GM23338 (cell line): ENCODE data around the gene CYB5B. TPM values are rescaled to one million over a fixed set of nuclear protein-coding genes. Genes with fewer than 3 reads are reported as not detected.

ENCODE experiments used
- ATAC-seq: fragments of 200-7000 bp; cut with Tn5 transposase; 3 replicates; pipeline ENCODE4 v1.9.1; 2020
- DNase-seq: peaks from one replicate; pipeline ENCODE4 v3.0.0-alpha.2; 2015; ENCODE audit warnings: low spot score
- H2AFZ ChIP-seq: fragments of 200-600 bp; sonication (generic); 2 replicates; pipeline ENCODE4 v1.8.0; 2016; ENCODE audit warnings: antibody characterized with exemption, mild to moderate bottlenecking, moderate library complexity
- H3F3A ChIP-seq: fragments of 200-600 bp; sonication (generic); replicated peaks from 2 replicates; pipeline ENCODE4 v1.8.0; 2017; ENCODE audit warnings: antibody characterized with exemption, mixed run types, low read depth
- H3K27ac ChIP-seq: fragments of 200-600 bp; sonication (generic); 2 replicates; pipeline ENCODE4 v1.6.1; 2016; ENCODE audit warnings: low read depth
- H3K27me3 ChIP-seq: fragments of 200-600 bp; sonication (generic); 2 replicates; pipeline ENCODE4 v1.8.0; 2016; ENCODE audit warnings: mild to moderate bottlenecking, mixed run types, moderate library complexity; ENCODE audit not compliant: insufficient read depth
- H3K36me3 ChIP-seq: fragments of 200-600 bp; sonication (generic); 2 replicates; pipeline ENCODE4 v1.8.0; 2016; ENCODE audit warnings: mild to moderate bottlenecking; ENCODE audit not compliant: insufficient read depth
- H3K4me1 ChIP-seq: fragments of 200-600 bp; sonication (generic); 2 replicates; pipeline ENCODE4 v1.8.0; 2016; ENCODE audit warnings: mild to moderate bottlenecking, moderate library complexity; ENCODE audit not compliant: insufficient read depth
- H3K4me2 ChIP-seq: fragments of 200-600 bp; sonication (generic); 2 replicates; pipeline ENCODE4 v1.7.1; 2017; ENCODE audit warnings: mixed run types
- H3K4me3 ChIP-seq: fragments of 200-600 bp; sonication (generic); 2 replicates; pipeline ENCODE4 v1.6.1; 2016; ENCODE audit warnings: mixed run types
- H3K79me2 ChIP-seq: fragments of 200-600 bp; sonication (generic); replicated peaks from 2 replicates; pipeline ENCODE4 v1.8.0; 2017; ENCODE audit warnings: mild to moderate bottlenecking; ENCODE audit not compliant: insufficient read depth
- H3K9me2 ChIP-seq: fragments of 200-600 bp; sonication (generic); 2 replicates; pipeline ENCODE4 v1.8.0; 2017; ENCODE audit not compliant: insufficient read depth
- H4K20me1 ChIP-seq: fragments of 200-600 bp; sonication (generic); replicated peaks from 2 replicates; pipeline ENCODE4 v1.8.0; 2017; ENCODE audit warnings: mild to moderate bottlenecking; ENCODE audit not compliant: insufficient read depth
- H3K27ac Mint-ChIP-seq: 2 replicates; pipeline ENCODE4 v1.8.0; 2020; ENCODE audit warnings: inconsistent platforms, mild to moderate bottlenecking, moderate library complexity, mixed read lengths
- H3K27me3 Mint-ChIP-seq: 3 replicates; pipeline ENCODE4 v1.8.0; 2022; ENCODE audit warnings: low read depth, mild to moderate bottlenecking, moderate library complexity, mixed read lengths, inconsistent platforms; ENCODE audit not compliant: insufficient read depth, poor library complexity
- H3K36me3 Mint-ChIP-seq: 3 replicates; pipeline ENCODE4 v1.8.0; 2021; ENCODE audit warnings: low read depth, mild to moderate bottlenecking, inconsistent platforms, moderate library complexity, mixed read lengths
- H3K4me1 Mint-ChIP-seq: 3 replicates; pipeline ENCODE4 v1.8.0; 2020; ENCODE audit warnings: mild to moderate bottlenecking, inconsistent platforms, mixed read lengths
- H3K4me3 Mint-ChIP-seq: 3 replicates; pipeline ENCODE4 v1.8.0; 2021; ENCODE audit warnings: moderate library complexity, mild to moderate bottlenecking, inconsistent platforms, mixed read lengths
- H3K9me3 Mint-ChIP-seq: 3 replicates; pipeline ENCODE4 v1.8.0; 2020; ENCODE audit warnings: moderate library complexity, mild to moderate bottlenecking, inconsistent platforms, mixed read lengths
- ETS1 ChIP-seq: IDR thresholded peaks from 2 replicates; pipeline ENCODE4 v1.6.1; 2016; ENCODE audit warnings: antibody characterized with exemption
- EZH2 ChIP-seq: fragments of 200-600 bp; sonication (generic); IDR thresholded peaks from one replicate; pipeline ENCODE4 v1.8.0; 2017; ENCODE audit warnings: antibody characterized with exemption, mild to moderate bottlenecking, low read depth; ENCODE audit not compliant: unreplicated experiment
- EZH2phosphoT487 ChIP-seq: fragments of 200-600 bp; sonication (generic); IDR thresholded peaks from one replicate; pipeline ENCODE4 v1.8.1; 2018; ENCODE audit warnings: antibody characterized with exemption; ENCODE audit not compliant: unreplicated experiment
- JUNB ChIP-seq: IDR thresholded peaks from one replicate; pipeline ENCODE4 v1.6.1; 2016; ENCODE audit warnings: antibody characterized with exemption; ENCODE audit not compliant: unreplicated experiment
- STAT1 ChIP-seq: IDR thresholded peaks from one replicate; pipeline ENCODE4 v1.6.1; 2016; ENCODE audit warnings: antibody characterized with exemption; ENCODE audit not compliant: unreplicated experiment
- ZNF462 ChIP-seq: fragments of 250-450 bp; sonication (Bioruptor Pico); IDR thresholded peaks from 2 replicates; pipeline ENCODE4 v1.5.0; 2020; ENCODE audit warnings: mild to moderate bottlenecking, moderate library complexity
- polyA plus RNA-seq: library from polyadenylated mRNA; unstranded; fragments of >200 nt; fragmentation: Nextera tagmentation; extraction: Ambion mirVana; gene quantifications from 2 replicates; pipeline ENCODE4 v1.2.1, GENCODE V29; 2016
- total RNA-seq: library from RNA; depleted of rRNA; stranded (reverse); fragments of >200 nt; shearing (Covaris generic); gene quantifications from 2 replicates; pipeline ENCODE4 v1.2.3, GENCODE V29; 2014

The CYB5B gene
- total and polyA plus RNA-seq, 2 experiments from 2014 or later: 72.0 to 110 TPM

GRCh38 chr16:69471121-69471520, 46.7 kb downstream of the CYB5B start (continued):
- no peak for TF ChIP-seq ZNF462 (CRISPR knock-in tag)

- Histone ChIP-seq H3K9me2 (no peaks in the 10 kb centered on the region), H3K4me2 (no peak overlapping the region), H4K20me1 (no peaks in the 10 kb centered on the region), H3K79me2 (no peaks in the 10 kb centered on the region), H3K4me3 (no peak overlapping the region), H3K36me3 (no peaks in the 10 kb centered on the region), H3K4me1 (peaks cover 9% of the 10 kb centered on the region; the same call in 1 of the 2 replicates), H2AFZ (no peak overlapping the region), H3F3A (no peaks in the 10 kb centered on the region), H3K27ac (no peak overlapping the region), H3K27me3 (no peaks in the 10 kb centered on the region)
- H3K36me3 Mint-ChIP-seq: no peaks in the 10 kb centered on the region
- no peaks in the 10 kb centered on the region for H3K27me3 Mint-ChIP-seq
- DNase-seq (no peak), ATAC-seq (no peak)
- TF ChIP-seq STAT1 (no peak), EZH2 (no peak), EZH2phosphoT487 (no peak), ETS1 (no peak), ZNF462 (CRISPR knock-in tag) (no peak), JUNB (no peak)
- H3K9me3 Mint-ChIP-seq: no peaks in the 10 kb centered on the region
- no peak overlapping the region for H3K4me3 Mint-ChIP-seq
- no peaks in the 10 kb centered on the region for H3K4me1 Mint-ChIP-seq
- no peak overlapping the region for H3K27ac Mint-ChIP-seq
These were observed 50.0 kb downstream of the CYB5B start for GRCh38 chr16:69474408-69474807.
